NB4 (cell line): Measurements from ENCODE around the gene TMPRSS7.
A peak's percentile ranks its signal among the peaks of the same experiment; 100 is the strongest.

ENCODE experiments used
- DNase-seq: peaks from one replicate; pipeline ENCODE4 v3.0.0; 2010; ENCODE audit warnings: low read depth
- H3K4me3 ChIP-seq: one replicate; pipeline ENCODE4 v1.5.1; 2011; ENCODE audit warnings: mild to moderate bottlenecking, low read depth, low read length, moderate library complexity
- MYC ChIP-seq: IDR thresholded peaks from 2 replicates; pipeline ENCODE4 v1.6.1; 2011; ENCODE audit warnings: low read depth, low read length
- POLR2A ChIP-seq: IDR thresholded peaks from 2 replicates; pipeline ENCODE4 v1.6.1; 2011; ENCODE audit warnings: mild to moderate bottlenecking; ENCODE audit not compliant: insufficient read length; ENCODE audit errors: extremely low read depth
- TF ChIP-seq, protein P1 (sequence below): IDR thresholded peaks from 2 replicates; pipeline ENCODE4 v1.6.1; 2011; ENCODE audit warnings: low read depth, low read length
- TF ChIP-seq, protein P2 (sequence below): IDR thresholded peaks from one replicate; pipeline ENCODE4 v1.5.1; 2012; ENCODE audit warnings: low read depth, low read length

TMPRSS7 gene

DNA sequence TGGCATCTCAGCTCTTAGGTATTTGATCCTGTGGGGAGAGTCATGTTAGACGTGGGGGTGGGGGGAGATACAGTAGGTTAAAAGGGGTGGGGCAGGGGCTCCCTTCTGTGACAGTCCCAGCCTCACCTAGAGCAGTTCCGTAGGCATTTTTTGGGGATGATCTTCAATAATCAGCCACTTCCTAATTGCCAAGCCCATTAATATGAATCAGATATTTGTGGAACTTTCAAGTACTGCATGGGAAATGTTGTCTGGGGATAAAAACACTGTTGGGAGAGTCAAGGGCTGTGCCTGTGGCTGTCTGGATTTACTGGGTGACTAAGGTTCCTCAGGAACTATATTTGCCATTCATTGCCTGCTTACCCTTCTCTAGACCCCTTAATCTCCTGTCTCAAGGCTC is 61.2 kb downstream of the TMPRSS7 start:
- DNase-seq, result no peak
- no peak overlapping the region for H3K4me3 ChIP-seq
- TF ChIP-seq POLR2A (no peak), MYC (no peak)
- TF ChIP-seq, protein P1, sequence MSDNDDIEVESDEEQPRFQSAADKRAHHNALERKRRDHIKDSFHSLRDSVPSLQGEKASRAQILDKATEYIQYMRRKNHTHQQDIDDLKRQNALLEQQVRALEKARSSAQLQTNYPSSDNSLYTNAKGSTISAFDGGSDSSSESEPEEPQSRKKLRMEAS, result no peak
- TF ChIP-seq, protein P2, sequence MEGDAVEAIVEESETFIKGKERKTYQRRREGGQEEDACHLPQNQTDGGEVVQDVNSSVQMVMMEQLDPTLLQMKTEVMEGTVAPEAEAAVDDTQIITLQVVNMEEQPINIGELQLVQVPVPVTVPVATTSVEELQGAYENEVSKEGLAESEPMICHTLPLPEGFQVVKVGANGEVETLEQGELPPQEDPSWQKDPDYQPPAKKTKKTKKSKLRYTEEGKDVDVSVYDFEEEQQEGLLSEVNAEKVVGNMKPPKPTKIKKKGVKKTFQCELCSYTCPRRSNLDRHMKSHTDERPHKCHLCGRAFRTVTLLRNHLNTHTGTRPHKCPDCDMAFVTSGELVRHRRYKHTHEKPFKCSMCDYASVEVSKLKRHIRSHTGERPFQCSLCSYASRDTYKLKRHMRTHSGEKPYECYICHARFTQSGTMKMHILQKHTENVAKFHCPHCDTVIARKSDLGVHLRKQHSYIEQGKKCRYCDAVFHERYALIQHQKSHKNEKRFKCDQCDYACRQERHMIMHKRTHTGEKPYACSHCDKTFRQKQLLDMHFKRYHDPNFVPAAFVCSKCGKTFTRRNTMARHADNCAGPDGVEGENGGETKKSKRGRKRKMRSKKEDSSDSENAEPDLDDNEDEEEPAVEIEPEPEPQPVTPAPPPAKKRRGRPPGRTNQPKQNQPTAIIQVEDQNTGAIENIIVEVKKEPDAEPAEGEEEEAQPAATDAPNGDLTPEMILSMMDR, result no peak

DNA sequence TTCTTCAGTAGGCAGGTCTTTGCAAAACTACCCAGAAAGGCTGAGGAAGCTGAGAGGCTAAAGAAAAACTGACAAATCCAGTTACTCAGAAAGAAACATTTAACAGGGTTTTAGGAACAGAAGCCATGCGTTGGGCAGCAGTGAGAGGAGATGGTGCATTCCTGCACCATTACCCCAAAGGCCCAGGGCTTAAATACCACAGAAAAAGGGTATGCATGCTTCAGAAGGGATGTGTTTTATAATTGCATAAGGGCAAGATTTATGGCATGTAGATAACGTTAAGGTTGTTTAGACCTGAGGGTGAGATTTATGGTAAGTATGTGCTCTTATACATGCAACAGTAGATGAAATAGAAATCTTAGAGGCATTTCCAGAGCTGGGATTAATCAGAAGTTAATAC is 61.6 kb downstream of the TMPRSS7 start:
- no peak for DNase-seq
- TF ChIP-seq, protein P1, result no peak
- TF ChIP-seq, protein P2, result no peak
- TF ChIP-seq MYC, result no peak
- TF ChIP-seq POLR2A, result no peak
- no peak overlapping the region for H3K4me3 ChIP-seq

DNA sequence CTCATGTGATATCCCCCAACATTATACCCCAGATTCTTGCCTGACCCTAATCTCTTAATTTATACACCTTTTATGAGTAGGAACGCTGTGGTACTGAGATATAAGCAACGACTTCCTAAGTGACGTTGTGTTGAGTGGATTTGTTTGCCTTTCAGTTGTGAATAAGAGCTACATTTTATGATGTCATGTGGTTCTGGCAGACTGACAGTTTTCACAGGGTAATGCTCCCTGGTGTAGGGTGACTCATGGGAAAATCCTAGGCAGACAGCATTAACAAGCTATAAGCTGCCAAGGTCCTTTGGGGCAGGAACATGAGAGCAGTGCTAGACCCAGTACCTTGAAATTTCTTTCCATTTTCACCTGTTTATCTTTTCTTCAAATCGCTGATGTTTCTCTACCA is 62.8 kb downstream of the TMPRSS7 start:
- no peak for TF ChIP-seq POLR2A
- TF ChIP-seq, protein P2, result no peak
- TF ChIP-seq MYC, result no peak
- TF ChIP-seq, protein P1, result no peak
- DNase-seq, result peak; percentile 1
- no peak overlapping the region for H3K4me3 ChIP-seq

DNA sequence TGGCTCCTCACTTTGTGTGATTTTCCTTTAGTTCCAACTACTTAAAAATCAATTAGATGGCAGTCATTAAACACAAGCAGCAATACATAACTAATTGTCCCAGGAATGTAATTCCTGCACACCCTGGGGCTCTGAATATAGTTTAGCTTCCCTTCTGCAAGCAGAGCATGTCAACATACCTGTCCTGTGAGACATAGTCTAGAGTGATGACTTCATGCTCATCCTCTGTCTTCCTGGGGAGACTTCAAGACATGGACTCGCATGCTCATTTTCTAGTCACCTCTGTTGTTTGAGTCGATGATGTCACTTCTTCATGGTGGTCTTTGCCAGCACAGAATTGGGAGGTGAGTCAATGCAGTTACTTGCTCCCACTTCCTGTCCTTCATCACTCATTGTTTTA is 67.4 kb downstream of the TMPRSS7 start:
- TF ChIP-seq, protein P1, result no peak
- TF ChIP-seq, protein P2, result no peak
- no peak for TF ChIP-seq MYC
- no peak for TF ChIP-seq POLR2A
- H3K4me3 ChIP-seq, result no peak overlapping the region
- DNase-seq, result no peak

DNA sequence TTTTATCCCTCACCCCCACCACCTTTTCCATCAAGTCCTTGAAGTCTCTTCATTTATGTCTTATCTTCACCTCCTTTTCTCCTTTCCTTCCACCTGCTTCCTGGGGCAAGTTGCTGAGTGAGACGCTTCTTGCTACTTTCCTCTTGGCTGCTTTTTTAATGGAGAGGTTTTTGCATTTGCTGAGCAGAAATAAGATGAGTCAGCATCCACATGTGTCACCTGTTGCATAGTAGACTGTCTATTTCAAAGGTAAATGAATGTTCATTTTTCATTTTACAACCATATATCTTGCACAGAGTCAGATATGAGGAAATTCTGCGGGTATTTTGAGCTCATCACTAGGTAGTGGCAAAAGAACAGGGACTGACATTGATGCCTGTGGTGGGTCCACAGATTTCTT is 70.2 kb downstream of the TMPRSS7 start:
- TF ChIP-seq, protein P2, result no peak
- no peak for TF ChIP-seq POLR2A
- no peak for TF ChIP-seq MYC
- TF ChIP-seq, protein P1, result no peak
- H3K4me3 ChIP-seq, result no peak overlapping the region
- no peak for DNase-seq

DNA sequence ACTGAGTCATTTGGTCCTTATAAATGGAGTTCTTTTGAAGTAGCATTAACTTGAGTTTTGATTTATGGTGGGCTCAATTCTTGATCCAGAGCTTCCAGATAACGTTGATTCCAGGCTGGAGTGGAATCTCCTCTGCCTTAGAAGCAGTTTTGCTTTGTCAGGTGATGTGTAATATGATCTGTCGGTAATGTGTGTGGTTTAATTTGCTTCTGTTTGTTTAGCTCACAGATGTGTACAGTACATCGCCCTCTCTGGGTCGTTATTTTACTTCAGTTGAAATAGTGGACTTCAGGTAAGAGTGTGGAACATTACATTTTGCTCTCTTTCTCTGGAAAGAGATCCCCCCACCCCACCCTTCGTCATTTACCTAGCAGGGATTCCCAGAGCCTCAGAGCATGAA is 74.8 kb downstream of the TMPRSS7 start:
- TF ChIP-seq, protein P1, result no peak
- TF ChIP-seq, protein P2, result no peak
- no peak for TF ChIP-seq MYC
- TF ChIP-seq POLR2A, result no peak
- DNase-seq, result no peak
- no peak overlapping the region for H3K4me3 ChIP-seq
